HG02623 (cell line): ENCODE results near the gene PXMP2.

ENCODE experiments used
- ATAC-seq: cut with Tn5 transposase; IDR thresholded peaks from one replicate; pipeline ENCODE4 v1.9.1; 2021; ENCODE audit warnings: moderate library complexity; ENCODE audit not compliant: unreplicated experiment

The PXMP2 gene

DNA sequence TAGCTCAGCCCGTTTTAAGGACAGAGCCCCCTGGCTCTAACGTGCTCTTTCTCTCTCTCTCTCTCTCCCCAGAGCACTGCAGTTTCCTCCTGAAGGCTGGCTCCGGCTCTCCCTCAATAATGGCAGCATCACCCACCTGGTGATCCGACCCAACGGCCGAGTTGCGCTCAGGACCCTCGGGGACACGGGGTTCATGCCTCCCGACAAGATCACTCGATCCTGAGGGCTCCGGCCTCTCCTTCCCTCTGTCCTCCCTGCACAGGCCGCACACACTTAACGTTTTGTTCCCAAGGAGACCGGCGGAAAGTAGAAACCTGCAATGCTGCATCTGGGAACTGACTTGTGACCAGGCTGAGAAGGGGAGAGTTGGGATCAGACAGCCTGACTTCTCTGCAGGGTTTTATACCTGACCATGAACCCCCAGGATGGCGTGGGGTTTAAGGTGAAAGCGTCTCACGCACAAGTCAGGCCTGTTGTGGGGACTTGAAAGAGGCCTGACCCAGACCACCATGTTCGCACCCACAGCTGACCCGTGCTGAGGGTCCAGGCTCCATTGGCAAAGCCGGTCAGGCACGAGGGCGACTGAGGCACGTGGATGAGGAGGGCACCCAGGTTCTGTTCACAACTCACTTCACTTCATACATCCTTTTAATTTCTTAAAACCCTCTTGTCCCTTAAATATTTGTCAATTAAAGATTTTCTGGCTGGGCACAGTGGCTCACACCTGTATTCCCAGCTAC lies 33.4 kb downstream of the PXMP2 start:
- no peak for ATAC-seq

DNA sequence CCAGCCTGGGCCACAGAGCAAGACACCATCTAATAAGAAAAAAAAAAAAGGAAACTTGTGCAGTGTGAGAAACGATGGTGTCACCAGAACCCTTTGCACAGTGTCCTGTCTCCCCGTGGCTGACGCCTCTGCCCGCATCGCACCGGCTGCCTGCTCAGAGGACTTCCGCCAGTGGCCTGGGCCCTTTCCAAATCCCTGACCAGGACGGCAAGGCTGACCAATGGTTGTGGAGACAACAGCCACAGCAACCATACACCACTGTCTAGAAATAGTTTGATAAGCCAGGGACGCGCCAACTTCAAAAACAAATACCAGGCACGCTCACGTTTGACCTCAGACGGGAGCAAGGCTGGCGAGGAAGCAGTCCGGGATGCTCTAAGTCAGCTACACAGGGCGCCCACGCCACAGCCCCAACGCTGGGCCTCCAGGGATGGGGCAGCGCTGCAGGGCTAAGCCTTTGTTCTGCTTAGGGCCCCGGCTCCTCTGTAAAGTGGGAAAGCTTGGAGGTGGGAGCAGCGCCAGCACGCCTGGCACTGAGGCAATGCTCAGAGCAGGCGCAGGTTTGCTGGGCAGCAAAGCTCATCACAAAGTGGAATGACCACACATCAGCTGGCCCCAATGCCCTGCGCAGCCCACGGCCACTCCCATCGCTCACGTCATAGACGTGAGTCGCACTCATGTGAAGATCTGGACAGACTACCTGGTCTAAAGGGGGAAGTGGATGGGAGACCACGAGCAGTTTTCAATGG lies 35.8 kb downstream of the PXMP2 start:
- ATAC-seq: no peak

- ATAC-seq: no peak
Measured at GRCh38 chr12:132723764-132724140, 36.4 kb downstream of the PXMP2 start.

DNA sequence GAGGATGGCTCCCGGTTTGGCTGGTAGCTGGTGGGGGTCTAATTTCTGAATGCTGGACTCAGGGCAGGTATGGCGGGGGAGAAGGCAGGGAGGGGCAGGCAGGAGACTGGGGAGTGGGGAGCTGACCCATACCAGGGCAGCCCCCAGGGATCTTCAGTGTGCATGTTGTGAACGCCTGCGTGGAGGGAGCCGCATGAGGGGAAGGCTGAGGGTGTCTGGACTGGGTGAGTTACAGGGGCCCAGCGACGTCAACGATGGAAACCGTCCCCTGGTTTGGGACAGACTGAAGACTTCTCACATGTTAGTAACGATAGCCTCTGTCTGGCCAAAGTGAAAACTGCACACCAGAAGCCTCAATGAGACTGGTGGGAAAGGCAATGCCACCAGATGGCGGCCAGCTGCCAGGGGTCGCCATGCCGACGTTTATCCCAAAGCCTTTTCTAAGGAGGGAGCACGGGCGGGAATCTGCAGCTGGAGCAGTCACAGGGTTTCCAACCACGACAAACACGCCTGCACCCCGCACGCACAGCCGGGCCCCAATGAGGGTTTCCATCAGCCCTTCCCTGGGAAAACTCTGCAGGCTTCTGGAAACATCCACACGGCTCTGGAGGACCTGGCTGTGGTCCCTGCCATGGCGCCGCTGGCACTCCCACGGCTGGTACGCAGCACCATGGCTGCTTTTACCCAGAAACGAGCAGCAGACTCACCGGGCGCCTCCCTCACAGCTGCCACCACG lies 37.3 kb downstream of the PXMP2 start:
- no peak for ATAC-seq

DNA sequence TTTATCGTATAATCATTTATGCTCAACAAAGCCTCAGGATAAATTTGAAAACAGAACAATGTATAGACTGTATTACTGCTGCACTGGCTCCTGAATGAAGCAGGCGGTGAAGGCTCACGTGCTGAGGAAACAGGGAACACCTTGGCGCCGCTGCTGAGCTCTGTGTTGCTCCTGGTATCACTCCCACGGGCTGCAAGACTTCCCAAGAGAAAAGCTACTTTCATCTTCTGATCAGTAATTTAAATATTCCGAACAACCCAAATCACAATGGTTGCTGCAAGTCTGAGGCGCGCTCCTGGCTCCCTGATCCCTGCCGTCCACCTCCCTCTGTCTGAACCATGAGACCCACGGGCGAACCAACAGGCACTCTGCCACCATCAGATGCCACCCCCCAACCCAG lies 39.0 kb downstream of the PXMP2 start:
- ATAC-seq: no peak

DNA sequence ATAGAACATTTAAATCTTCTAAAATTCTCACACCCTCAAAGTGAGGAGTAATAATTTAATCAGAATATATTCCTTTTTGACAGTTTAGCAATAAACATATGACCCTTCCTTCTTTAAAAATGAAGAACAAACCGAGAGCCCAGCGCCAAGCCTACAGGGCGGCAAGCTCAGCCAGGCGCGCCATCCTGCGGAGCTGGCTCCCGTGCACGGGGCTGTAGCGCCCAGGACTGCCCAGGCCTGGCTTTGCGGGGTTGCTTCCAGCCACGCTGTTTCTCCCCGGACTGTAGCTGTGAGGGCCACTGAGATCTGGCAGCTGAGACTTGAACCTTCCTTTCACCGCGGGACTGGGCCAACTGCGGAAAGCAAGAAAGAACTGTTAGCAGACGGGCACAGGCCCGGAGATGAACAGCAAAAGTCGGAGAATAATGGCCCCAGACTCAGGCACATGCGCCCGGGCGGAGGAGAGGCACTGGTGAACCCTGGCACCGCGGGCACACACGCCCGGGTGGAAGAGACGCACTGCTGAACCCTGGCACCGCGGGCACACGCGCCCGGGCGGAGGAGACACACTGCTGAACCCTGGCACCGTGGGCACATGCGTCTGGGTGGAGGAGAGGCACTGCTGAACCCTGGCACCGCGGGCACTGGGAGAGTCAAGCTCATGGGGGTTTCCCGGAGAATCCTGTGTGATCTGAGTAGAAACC lies 39.9 kb downstream of the PXMP2 start:
- ATAC-seq: no peak

GRCh38 chr12:132728502-132728901 lies 41.1 kb downstream of the PXMP2 start:
- ATAC-seq: no peak

DNA sequence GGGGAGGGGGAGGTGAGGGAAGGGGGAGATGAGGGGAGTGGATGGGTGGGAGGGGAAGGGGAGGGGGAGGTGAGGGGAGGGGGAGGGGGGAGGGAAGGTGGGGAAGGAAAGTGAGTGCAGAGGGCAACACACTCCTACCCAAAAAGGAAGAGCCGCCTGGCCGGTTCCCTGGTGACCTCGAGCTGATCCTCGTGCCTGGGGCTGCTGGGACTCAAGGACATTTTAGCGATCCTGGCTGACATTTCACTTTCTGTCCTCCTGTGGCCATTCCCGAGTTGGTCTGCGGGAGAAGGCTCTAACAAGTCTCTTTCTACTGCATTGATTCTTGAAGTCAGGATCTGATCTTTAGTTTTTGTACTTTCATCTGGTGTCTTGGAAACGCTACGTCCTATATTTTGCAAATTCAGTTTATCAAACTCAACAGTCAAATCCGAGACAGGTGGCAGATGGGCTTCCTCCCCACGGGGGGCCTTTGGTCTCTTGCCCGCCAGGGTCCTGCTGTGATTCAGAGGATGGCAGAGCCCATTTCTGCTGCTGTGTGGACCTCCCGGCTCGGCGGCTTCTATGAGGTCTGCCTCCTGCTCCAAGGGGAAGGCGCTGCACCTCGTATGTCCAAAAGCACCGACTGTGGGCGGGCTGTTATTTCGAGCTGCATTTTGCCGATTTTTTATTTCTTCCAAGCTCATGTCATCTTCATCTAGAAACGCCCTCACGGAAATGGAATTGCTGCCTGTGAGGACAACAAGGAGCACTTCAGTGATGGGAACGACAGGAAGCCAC lies 42.3 kb downstream of the PXMP2 start:
- ATAC-seq: no peak

DNA sequence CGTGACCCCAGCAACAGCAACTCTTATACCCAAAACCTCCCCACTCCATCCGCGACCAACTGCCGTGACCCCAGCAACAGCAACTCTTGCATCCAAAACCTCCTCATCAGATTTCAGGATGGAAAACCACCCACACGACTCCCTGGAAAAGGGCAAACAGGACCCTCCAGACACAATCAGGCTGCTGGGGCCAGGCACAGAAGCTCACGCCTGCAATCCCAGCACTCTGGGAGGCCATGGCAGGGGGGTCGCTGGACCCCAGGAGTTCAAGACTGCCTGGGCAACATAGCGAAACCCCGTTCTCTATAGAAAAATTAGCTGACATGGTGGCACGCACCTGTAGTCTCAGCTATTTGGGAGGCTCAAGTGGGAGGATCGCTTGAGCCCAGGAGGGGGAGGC lies 43.0 kb downstream of the PXMP2 start:
- no peak for ATAC-seq

- no peak for ATAC-seq
Measured at GRCh38 chr12:132731574-132731973, 44.2 kb downstream of the PXMP2 start.

DNA sequence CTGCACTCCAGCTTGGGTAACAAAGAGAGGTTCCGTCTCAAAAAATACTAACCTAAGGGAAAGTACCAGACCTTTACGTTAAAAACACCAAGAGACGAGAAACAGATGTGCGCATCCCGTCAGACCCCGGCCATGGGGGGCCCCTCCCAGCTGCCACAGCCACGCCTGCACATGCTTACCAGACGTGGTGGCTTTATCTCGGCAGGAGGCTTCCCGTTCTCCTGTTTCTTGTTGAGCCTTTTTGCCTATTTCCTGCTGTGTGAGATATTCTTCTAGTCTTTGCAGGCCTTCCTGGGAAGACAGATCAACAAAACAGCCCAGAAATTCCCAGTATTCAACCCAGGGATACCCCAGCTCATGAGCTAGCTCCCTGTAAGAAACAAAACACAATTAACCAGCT lies 46.8 kb downstream of the PXMP2 start:
- no peak for ATAC-seq

- ATAC-seq: no peak
Measured at GRCh38 chr12:132735496-132735895, 48.1 kb downstream of the PXMP2 start.

DNA sequence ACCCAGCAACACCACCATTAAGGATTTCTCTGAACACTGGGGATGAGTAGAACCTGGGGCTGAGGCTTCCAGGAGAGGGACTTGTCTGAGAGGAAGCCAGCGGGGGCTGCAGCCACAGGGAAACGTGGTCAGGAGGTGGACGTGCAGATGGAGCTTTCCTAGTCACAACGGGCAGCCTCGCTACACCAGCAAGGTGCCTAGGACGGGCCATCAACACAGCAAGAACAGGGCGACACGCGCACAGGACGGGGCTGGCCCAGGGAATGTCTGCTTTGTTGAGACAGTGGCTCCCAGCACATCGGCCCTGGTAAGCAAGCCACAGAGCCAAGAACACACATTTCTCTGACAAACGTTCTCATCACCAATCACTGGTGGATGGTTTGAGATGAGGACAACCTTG lies 49.0 kb downstream of the PXMP2 start:
- ATAC-seq: no peak

- ATAC-seq: no peak
Measured at GRCh38 chr12:132736913-132737312, 49.5 kb downstream of the PXMP2 start.

DNA sequence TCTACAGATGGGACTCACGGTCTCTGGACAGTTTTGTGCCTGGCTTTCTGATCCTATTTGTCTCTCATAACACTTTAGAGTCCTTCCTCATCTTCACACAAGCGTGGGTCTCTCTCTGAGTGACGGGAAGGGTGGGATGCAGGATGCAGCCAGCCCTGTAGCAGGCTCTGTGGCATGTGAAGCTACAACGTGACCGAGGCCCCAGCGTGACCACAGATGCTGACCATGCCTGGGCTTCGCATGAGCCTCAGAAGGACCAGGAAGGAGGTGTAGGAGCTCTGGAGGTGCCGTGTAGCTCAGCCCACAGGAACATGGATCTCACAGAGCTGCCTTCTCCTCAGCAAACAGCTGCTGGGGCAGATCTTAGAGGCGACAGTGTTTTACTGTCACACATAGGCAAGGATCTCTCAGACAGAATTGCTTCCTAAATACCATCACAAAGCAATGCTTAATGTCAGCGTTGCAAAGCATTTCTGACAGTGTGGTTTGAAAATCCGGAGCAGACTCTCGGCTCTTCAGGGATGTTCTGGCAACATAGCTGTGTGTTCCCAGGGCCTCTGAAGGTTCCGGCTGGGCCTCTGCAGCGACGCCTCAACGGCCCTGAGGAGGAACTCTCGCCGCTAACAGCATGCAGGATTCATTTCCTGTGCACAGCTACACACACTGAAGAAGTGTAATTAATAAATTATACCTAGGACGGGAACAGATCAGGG lies 52.4 kb downstream of the PXMP2 start:
- no peak for ATAC-seq

DNA sequence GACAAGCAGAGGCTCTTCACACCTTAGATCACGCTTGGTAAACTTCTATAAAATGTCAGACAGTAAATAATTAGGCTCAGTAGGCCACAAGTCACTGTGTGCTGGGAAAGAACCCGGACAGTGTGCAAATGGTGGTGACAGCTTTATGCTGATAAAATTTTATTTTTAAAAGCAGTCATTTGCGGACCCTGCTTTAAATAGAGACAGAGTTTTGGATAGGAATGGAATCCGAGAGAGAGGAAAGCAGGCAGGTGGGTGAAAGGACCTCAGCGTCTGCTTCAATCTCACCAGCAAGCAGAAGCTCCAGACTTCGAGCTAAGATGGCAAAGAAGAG lies 52.9 kb downstream of the PXMP2 start:
- no peak for ATAC-seq

DNA sequence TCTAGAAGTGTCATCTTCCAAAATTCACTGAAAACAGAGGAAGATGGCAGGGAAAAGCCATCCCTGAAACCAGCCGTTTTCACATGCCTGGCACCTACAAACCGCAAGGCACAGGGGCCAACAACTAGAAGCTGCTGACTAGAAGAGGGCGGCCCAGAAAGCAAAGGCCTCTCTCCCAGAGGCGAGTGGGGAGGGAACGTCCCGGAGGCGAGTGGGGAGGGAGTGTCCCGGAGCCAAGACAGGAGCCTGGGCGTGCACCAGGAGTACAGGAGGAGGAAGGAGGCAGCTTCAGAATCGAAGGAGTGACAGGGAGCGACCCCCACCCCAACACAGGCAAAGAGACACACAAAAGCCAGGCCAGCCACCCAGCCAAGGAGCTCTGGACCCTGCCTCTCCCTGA lies 53.3 kb downstream of the PXMP2 start:
- no peak for ATAC-seq

- ATAC-seq: no peak
Measured at GRCh38 chr12:132741620-132742019, 54.2 kb downstream of the PXMP2 start.

GRCh38 chr12:132743831-132744230 lies 56.4 kb downstream of the PXMP2 start:
- ATAC-seq: no peak

- ATAC-seq: no peak
Measured at GRCh38 chr12:132746613-132747012, 59.2 kb downstream of the PXMP2 start.
